Adipocyte (in vitro differentiated cells): ENCODE measurements around the gene SPDYE4.

Experiments
- DNase-seq: peaks from one replicate; pipeline ENCODE4 v3.0.0-alpha.2; 2015; ENCODE audit warnings: low read depth
- H3K27me3 ChIP-seq: replicated peaks from 2 replicates; pipeline ENCODE4 v1.7.0; 2013; ENCODE audit warnings: mild to moderate bottlenecking, low read length, moderate library complexity; ENCODE audit not compliant: control insufficient read depth, insufficient read depth
- H3K36me3 ChIP-seq: 2 replicates; pipeline ENCODE4 v1.7.0; 2013; ENCODE audit warnings: low read length, mild to moderate bottlenecking, moderate library complexity; ENCODE audit not compliant: control insufficient read depth, insufficient read depth, severe bottlenecking
- H3K4me1 ChIP-seq: 2 replicates; pipeline ENCODE4 v1.7.0; 2013; ENCODE audit warnings: mild to moderate bottlenecking, low read length, moderate library complexity; ENCODE audit not compliant: control insufficient read depth, insufficient read depth
- H3K4me3 ChIP-seq: 2 replicates; pipeline ENCODE4 v1.7.0; 2013; ENCODE audit warnings: mild to moderate bottlenecking, low read length, moderate library complexity
- H3K9ac ChIP-seq: 2 replicates; pipeline ENCODE4 v1.7.0; 2013; ENCODE audit warnings: mild to moderate bottlenecking, low read length, moderate library complexity
- H3K9me3 ChIP-seq: 2 replicates; pipeline ENCODE4 v1.7.0; 2013; ENCODE audit warnings: mild to moderate bottlenecking, low read length, moderate library complexity; ENCODE audit not compliant: control insufficient read depth

SPDYE4 gene

GRCh38 chr17:8747742-8748141 is 10.6 kb downstream of the SPDYE4 start:
- no peak overlapping the region for H3K9ac ChIP-seq

GRCh38 chr17:8746501-8747236 is 11.7 kb downstream of the SPDYE4 start:
- no peak overlapping the region for H3K9ac ChIP-seq
- H3K4me1 ChIP-seq, result peaks cover 5% of the 10 kb centered on the region
- H3K36me3 ChIP-seq, result no peaks in the 10 kb centered on the region
- peaks cover 30% of the 10 kb centered on the region for H3K27me3 ChIP-seq
- H3K9me3 ChIP-seq, result peaks cover 8% of the 10 kb centered on the region
- H3K4me3 ChIP-seq, result peak overlapping the region; percentile 84
- no peak for DNase-seq

More at GRCh38 chr17:8747742-8748141, 10.6 kb downstream of the SPDYE4 start:
- H3K9me3 ChIP-seq, result peaks cover 8% of the 10 kb centered on the region
- no peak for DNase-seq
- H3K36me3 ChIP-seq, result no peaks in the 10 kb centered on the region
- peaks cover 5% of the 10 kb centered on the region for H3K4me1 ChIP-seq
- H3K27me3 ChIP-seq, result peaks cover 35% of the 10 kb centered on the region
- H3K4me3 ChIP-seq, result no peak overlapping the region

GRCh38 chr17:8745586-8746500 is 12.5 kb downstream of the SPDYE4 start:
- peak; percentile 83 for DNase-seq
- peaks cover 8% of the 10 kb centered on the region for H3K9me3 ChIP-seq
- H3K4me1 ChIP-seq, result peaks cover 5% of the 10 kb centered on the region
- H3K4me3 ChIP-seq, result peak overlapping the region; percentile 84
- H3K36me3 ChIP-seq, result no peaks in the 10 kb centered on the region
- peaks cover 28% of the 10 kb centered on the region for H3K27me3 ChIP-seq
- peak overlapping the region; percentile 71 for H3K9ac ChIP-seq

GRCh38 chr17:8744086-8744785 is 14.1 kb downstream of the SPDYE4 start:
- no peak overlapping the region for H3K4me3 ChIP-seq
- no peak for DNase-seq
- no peak overlapping the region for H3K9ac ChIP-seq
- H3K27me3 ChIP-seq, result peaks cover 25% of the 10 kb centered on the region
- no peaks in the 10 kb centered on the region for H3K36me3 ChIP-seq
- peaks cover 8% of the 10 kb centered on the region for H3K9me3 ChIP-seq
- H3K4me1 ChIP-seq, result peaks cover 5% of the 10 kb centered on the region

GRCh38 chr17:8742819-8743218 is 15.5 kb downstream of the SPDYE4 start:
- no peak for DNase-seq
- H3K9ac ChIP-seq, result no peak overlapping the region
- no peaks in the 10 kb centered on the region for H3K36me3 ChIP-seq
- no peak overlapping the region for H3K4me3 ChIP-seq
- peaks cover 2% of the 10 kb centered on the region for H3K9me3 ChIP-seq
- H3K27me3 ChIP-seq, result peaks cover 20% of the 10 kb centered on the region
- peaks cover 5% of the 10 kb centered on the region for H3K4me1 ChIP-seq

GRCh38 chr17:8742274-8742673 is 16.1 kb downstream of the SPDYE4 start:
- no peak overlapping the region for H3K4me3 ChIP-seq
- DNase-seq, result no peak
- peaks cover 5% of the 10 kb centered on the region for H3K4me1 ChIP-seq
- H3K9ac ChIP-seq, result no peak overlapping the region
- no peaks in the 10 kb centered on the region for H3K9me3 ChIP-seq
- H3K27me3 ChIP-seq, result peaks cover 19% of the 10 kb centered on the region
- no peaks in the 10 kb centered on the region for H3K36me3 ChIP-seq

GRCh38 chr17:8741771-8742170 is 16.6 kb downstream of the SPDYE4 start:
- Histone ChIP-seq H3K9ac (no peak overlapping the region), H3K27me3 (peaks cover 19% of the 10 kb centered on the region), H3K4me1 (peaks cover 5% of the 10 kb centered on the region), H3K36me3 (no peaks in the 10 kb centered on the region), H3K4me3 (no peak overlapping the region), H3K9me3 (no peaks in the 10 kb centered on the region)
- DNase-seq, result no peak

- Histone ChIP-seq H3K9me3 (no peaks in the 10 kb centered on the region), H3K4me1 (peaks cover 4% of the 10 kb centered on the region), H3K9ac (no peak overlapping the region), H3K27me3 (peaks cover 20% of the 10 kb centered on the region), H3K4me3 (no peak overlapping the region), H3K36me3 (no peaks in the 10 kb centered on the region)
- no peak for DNase-seq
Measured at GRCh38 chr17:8741366-8741765, 17.0 kb downstream of the SPDYE4 start.

- Histone ChIP-seq H3K4me1 (no peaks in the 10 kb centered on the region), H3K9ac (no peak overlapping the region), H3K27me3 (peaks cover 27% of the 10 kb centered on the region), H3K9me3 (no peaks in the 10 kb centered on the region), H3K36me3 (no peaks in the 10 kb centered on the region), H3K4me3 (no peak overlapping the region)
- no peak for DNase-seq
Measured at GRCh38 chr17:8740486-8740885, 17.9 kb downstream of the SPDYE4 start.

GRCh38 chr17:8739097-8739496 is 19.2 kb downstream of the SPDYE4 start:
- Histone ChIP-seq H3K4me1 (no peaks in the 10 kb centered on the region), H3K9me3 (no peaks in the 10 kb centered on the region), H3K27me3 (peaks cover 27% of the 10 kb centered on the region), H3K9ac (no peak overlapping the region), H3K36me3 (no peaks in the 10 kb centered on the region), H3K4me3 (no peak overlapping the region)
- no peak for DNase-seq

- Histone ChIP-seq H3K27me3 (peaks cover 27% of the 10 kb centered on the region), H3K9me3 (no peaks in the 10 kb centered on the region), H3K4me1 (peaks cover 4% of the 10 kb centered on the region), H3K4me3 (no peak overlapping the region), H3K9ac (no peak overlapping the region), H3K36me3 (no peaks in the 10 kb centered on the region)
- DNase-seq, result no peak
Measured at GRCh38 chr17:8736796-8737195, 21.6 kb downstream of the SPDYE4 start.
